Stomach smooth muscle (tissue), 2 donors: ENCODE data around the gene HOATZ.

ENCODE experiments used
- H3K27ac ChIP-seq: one replicate; pipeline ENCODE4 v1.7.0; 2013; ENCODE audit warnings: mild to moderate bottlenecking, low read length, inconsistent platforms
- H3K27me3 ChIP-seq, 2 donors: one replicate each; pipeline ENCODE4 v1.7.0; 2013; ENCODE audit warnings: low read length in 2 of 2; ENCODE audit not compliant: insufficient read depth in 2 of 2, control insufficient read depth in 1 of 2
- H3K36me3 ChIP-seq, 2 donors: one replicate each; pipeline ENCODE4 v1.7.0; 2013; ENCODE audit warnings: low read length in 2 of 2; ENCODE audit not compliant: control insufficient read depth in 2 of 2, insufficient read depth in 2 of 2
- H3K4me1 ChIP-seq: one replicate; pipeline ENCODE4 v1.7.0; 2013; ENCODE audit warnings: low read length; ENCODE audit not compliant: control insufficient read depth, insufficient read depth
- H3K4me3 ChIP-seq, 2 donors: one replicate each; pipeline ENCODE4 v1.7.0; 2013; ENCODE audit warnings: low read length in 2 of 2
- H3K9ac ChIP-seq, 2 donors: one replicate each; pipeline ENCODE4 v1.7.0; 2013; ENCODE audit warnings: low read length in 2 of 2, mild to moderate bottlenecking in 1 of 2
- H3K9me3 ChIP-seq, 2 donors: one replicate each; pipeline ENCODE4 v1.7.0; 2013; ENCODE audit warnings: low read length in 2 of 2; ENCODE audit not compliant: control insufficient read depth in 2 of 2
- donor health status: healthy.
- donor health status: Pancreatic carcinoma.

Gene HOATZ

GRCh38 chr11:111532365-111532709, 17.8 kb downstream of the HOATZ start:
- H3K9ac ChIP-seq: no peak overlapping the region
- peaks cover 0 to 5% of the 10 kb centered on the region in 2 donors for H3K27me3 ChIP-seq

DNA sequence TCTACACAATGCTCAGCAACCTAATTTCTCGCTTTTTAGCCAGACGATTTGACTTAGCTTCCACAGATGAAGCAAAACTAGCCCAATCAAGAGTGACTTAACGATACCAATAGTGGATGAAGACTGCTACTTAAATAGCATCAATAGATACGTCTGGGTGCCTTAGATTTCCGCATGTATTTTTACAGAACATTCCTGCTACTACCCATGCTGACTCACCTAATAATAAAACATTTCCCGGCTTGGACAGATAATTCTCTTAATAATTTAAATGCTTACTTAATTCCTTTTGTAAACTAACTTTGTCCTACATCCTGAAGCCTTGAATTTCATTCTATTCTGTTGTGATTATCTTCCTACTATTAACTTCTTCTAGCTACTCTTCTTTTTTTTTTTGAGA, 20.7 kb downstream of the HOATZ start:
- Histone ChIP-seq H3K36me3 (no peaks in the 10 kb centered on the region), H3K9me3 (no peaks in the 10 kb centered on the region), H3K9ac (no peak overlapping the region)

More at GRCh38 chr11:111532365-111532709, 17.8 kb downstream of the HOATZ start:
- H3K36me3 ChIP-seq: no peaks in the 10 kb centered on the region
- H3K27ac ChIP-seq: no peak overlapping the region
- no peaks in the 10 kb centered on the region for H3K9me3 ChIP-seq
- no peak overlapping the region for H3K4me3 ChIP-seq
- H3K4me1 ChIP-seq: no peaks in the 10 kb centered on the region

DNA sequence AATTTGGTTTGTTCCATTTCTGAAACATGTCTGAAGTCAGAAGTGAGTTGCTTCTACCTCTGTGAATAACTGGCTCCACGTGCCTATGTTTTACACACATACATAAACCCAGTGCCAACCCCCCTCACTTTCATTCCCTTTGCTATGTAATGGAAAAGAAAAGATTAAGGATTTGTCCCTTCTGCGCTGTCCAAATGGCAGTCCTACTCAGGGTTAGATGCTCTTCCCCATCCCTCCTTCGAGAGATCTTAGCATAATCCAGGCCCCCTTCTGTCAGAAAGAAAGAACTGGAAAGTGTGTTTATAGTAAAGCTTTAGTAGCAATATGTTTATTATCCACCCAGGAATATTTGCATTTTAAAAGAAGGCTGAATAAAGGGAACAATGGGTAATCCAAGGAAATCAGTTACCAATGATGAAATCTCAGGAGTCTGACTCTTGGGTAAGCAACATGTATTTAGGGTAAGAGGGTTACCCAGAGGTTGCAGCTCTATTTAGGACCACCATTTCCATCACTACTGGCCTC, 22.8 kb downstream of the HOATZ start:
- Histone ChIP-seq H3K4me1 (peaks cover 29% of the 10 kb centered on the region), H3K36me3 (no peaks in the 10 kb centered on the region), H3K27me3 (peaks cover 0 to 5% of the 10 kb centered on the region in 2 donors), H3K4me3 (no peak overlapping the region), H3K9me3 (no peaks in the 10 kb centered on the region), H3K9ac (no peak overlapping the region), H3K27ac (no peak overlapping the region)

More for the DNA sequence above, 20.7 kb downstream of the HOATZ start:
- Histone ChIP-seq H3K4me3 (no peak overlapping the region), H3K27me3 (peaks cover 0 to 5% of the 10 kb centered on the region in 2 donors), H3K27ac (no peak overlapping the region), H3K4me1 (peaks cover 14% of the 10 kb centered on the region)

GRCh38 chr11:111538407-111539114, 24.0 kb downstream of the HOATZ start:
- Histone ChIP-seq H3K9ac (no peak overlapping the region), H3K4me1 (peaks cover 29% of the 10 kb centered on the region), H3K27me3 (peaks cover 0 to 3% of the 10 kb centered on the region in 2 donors), H3K36me3 (peaks cover 0 to 2% of the 10 kb centered on the region in 2 donors), H3K27ac (peak overlapping the region; percentile 81), H3K9me3 (no peaks in the 10 kb centered on the region), H3K4me3 (no peak overlapping the region)

DNA sequence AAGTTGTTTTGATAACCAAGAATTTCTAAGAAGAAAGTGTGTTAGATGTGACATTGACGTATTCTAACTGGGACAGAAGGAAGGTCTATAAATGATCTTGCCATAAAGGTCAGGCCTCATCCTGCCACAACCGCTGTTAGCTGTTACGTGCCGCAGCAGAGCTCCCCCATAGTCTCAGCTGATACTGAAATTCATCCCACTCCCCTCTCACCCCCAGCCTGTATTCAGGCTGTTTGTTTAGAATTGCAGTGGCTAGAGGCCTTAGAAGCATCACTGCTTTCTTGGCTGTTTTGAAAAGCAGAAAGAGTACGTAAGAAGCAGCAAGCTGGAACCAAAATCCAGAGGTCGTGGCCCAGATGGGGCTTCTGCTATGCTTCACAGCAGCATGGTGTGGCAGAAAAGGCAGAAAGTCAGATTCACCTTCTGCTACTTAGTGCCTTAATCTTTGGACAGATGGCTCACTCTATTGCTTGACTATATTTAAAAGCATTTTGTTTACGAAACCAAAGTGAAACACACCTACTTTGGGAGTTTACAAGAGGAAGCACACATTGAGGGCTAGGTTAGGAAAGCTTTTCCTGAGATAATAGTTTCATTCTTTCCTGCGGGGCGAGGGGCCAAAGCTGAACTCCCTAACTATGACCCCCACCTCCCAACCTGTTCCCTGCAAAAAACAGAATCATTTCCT, 25.0 kb downstream of the HOATZ start:
- Histone ChIP-seq H3K36me3 (peaks cover 0 to 9% of the 10 kb centered on the region in 2 donors), H3K27ac (peak overlapping the region; percentile 81), H3K4me1 (peaks cover 29% of the 10 kb centered on the region), H3K9me3 (no peaks in the 10 kb centered on the region), H3K27me3 (peaks cover 0 to 1% of the 10 kb centered on the region in 2 donors), H3K4me3 (peak overlapping the region; percentile 82 to 85), H3K9ac (peak overlapping the region; percentile 75 to 81)

DNA sequence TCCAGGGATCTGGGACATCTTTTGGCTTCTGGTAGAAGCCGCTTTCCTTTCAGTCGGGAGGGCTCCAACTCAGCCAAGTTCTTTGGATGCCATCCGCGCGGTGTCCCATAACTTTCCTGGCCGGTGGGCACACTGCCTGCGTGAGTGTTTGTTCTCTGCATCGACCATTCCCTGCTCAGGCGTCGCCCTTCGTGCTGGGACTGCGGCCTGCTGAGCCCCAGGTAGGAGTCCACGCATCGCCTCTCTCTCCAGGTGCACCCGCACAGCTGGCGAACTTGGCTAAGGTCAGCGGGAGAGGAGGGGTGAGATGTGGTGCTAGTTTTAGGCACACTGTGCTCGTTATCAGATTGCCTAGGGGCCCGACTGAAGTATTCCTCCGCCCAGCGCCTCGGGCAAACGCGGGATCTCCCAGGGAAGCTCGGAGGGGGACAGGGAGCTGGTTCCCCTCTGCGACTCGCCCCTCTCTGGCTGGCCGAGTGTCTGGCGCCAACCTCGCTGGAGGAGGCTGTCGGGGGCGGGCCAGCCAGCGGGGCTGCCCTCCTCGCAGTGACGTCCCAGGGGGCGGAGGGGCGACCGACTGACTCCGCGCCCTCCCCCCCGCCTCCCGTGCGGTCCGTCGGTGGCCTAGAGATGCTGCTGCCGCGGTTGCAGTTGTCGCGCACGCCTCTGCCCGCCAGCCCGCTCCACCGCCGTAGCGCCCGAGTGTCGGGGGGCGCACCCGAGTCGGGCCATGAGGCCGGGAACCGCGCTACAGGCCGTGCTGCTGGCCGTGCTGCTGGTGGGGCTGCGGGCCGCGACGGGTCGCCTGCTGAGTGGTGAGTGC, 25.7 kb downstream of the HOATZ start, which contains the start of gene LAYN:
Gene LAYN, plus strand, starts transcription at position 607 of the 823 bp plus-strand sequence. Its CDS starts 124 bp downstream, at position 731.
- Histone ChIP-seq H3K9me3 (no peaks in the 10 kb centered on the region), H3K36me3 (peaks cover 4 to 12% of the 10 kb centered on the region in 2 donors), H3K27me3 (no peaks in the 10 kb centered on the region), H3K27ac (peak within 1 kb of the TSS; percentile 81), H3K4me3 (peak within 1 kb of the TSS; percentile 82 to 85), H3K9ac (peak within 1 kb of the TSS; percentile 75 to 81), H3K4me1 (peaks cover 29% of the 10 kb centered on the region)

- Histone ChIP-seq H3K4me1 (peaks cover 29% of the 10 kb centered on the region), H3K27ac (peak overlapping the region; percentile 81), H3K9me3 (no peaks in the 10 kb centered on the region), H3K27me3 (no peaks in the 10 kb centered on the region), H3K36me3 (peaks cover 8 to 17% of the 10 kb centered on the region in 2 donors), H3K9ac (peak overlapping the region; percentile 75 to 81), H3K4me3 (peak overlapping the region; percentile 82 to 85)
Measured at GRCh38 chr11:111540937-111541253, 26.3 kb downstream of the HOATZ start.

- no peaks in the 10 kb centered on the region for H3K9me3 ChIP-seq
- H3K27ac ChIP-seq: peak overlapping the region; percentile 81
- H3K27me3 ChIP-seq: no peaks in the 10 kb centered on the region
- peak overlapping the region; percentile 82 to 85 for H3K4me3 ChIP-seq
- peaks cover 29% of the 10 kb centered on the region for H3K4me1 ChIP-seq
- H3K9ac ChIP-seq: peak overlapping the region; percentile 75 to 81
- peaks cover 13 to 21% of the 10 kb centered on the region in 2 donors for H3K36me3 ChIP-seq
Measured at GRCh38 chr11:111541254-111542061, 26.9 kb downstream of the HOATZ start.

DNA sequence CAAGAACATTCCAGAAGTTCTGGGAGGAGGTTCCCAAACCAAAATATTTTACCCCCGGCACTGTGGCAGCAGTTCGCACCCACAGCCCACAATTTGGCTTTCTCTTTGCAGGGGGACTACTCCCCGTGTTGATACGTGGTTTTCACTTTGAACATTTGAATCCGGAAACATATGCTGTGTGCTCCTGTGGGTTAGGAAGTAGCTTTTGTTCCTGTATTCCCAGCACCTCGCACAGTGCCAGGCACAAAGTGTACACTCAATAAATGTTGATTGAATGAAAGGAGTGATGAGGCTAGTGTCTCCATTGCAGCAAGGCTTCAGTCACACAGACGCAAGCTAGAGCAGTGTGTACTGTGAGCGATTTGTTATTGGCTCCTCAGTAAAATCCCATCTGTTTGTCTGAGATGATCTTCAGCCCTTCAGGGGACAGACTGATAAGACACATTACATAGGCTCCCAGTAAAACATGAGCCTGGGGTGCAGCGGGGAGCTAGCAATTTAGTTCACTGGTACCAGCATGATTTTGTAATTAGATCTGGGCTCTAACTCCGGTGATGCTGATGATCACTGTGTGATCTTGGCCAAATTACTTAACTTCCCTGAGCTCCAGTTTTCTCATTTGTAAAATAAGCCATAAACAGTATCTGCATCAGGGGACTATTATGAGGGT, 28.2 kb downstream of the HOATZ start:
- peaks cover 16 to 32% of the 10 kb centered on the region in 2 donors for H3K36me3 ChIP-seq
- H3K27ac ChIP-seq: no peak overlapping the region
- H3K27me3 ChIP-seq: no peaks in the 10 kb centered on the region
- H3K4me1 ChIP-seq: peaks cover 29% of the 10 kb centered on the region
- no peak overlapping the region for H3K4me3 ChIP-seq
- H3K9me3 ChIP-seq: no peaks in the 10 kb centered on the region
- no peak overlapping the region for H3K9ac ChIP-seq
